Liver (tissue), 9 donors: Measurements from ENCODE around the gene OR13A1. TPM values are rescaled to one million over a fixed set of nuclear protein-coding genes. Genes with fewer than 3 reads are reported as not detected.

Source experiments
- DNase-seq: peaks from one replicate; pipeline ENCODE4 v3.0.0-alpha.2; 2017; ENCODE audit warnings: low spot score
- H3K27ac ChIP-seq, 2 donors: one replicate each; pipeline ENCODE4 v1.7.0; 2013; ENCODE audit warnings: inconsistent platforms in 2 of 2, low read length in 2 of 2, control low read depth in 1 of 2, low read depth in 1 of 2, mild to moderate bottlenecking in 1 of 2
- H3K27me3 ChIP-seq, 4 donors: one replicate each; pipeline versions ENCODE4 v1.6.1 to v1.7.0; 2013; ENCODE audit warnings: low read length in 3 of 4, inconsistent platforms in 1 of 4, mild to moderate bottlenecking in 1 of 4, moderate library complexity in 1 of 4; ENCODE audit not compliant: control insufficient read depth in 4 of 4, insufficient read depth in 4 of 4
- H3K36me3 ChIP-seq, 4 donors: one replicate each; pipeline versions ENCODE4 v1.6.1 to v1.7.0; 2013; ENCODE audit warnings: low read length in 3 of 4, mild to moderate bottlenecking in 3 of 4, low read depth in 1 of 4, moderate library complexity in 1 of 4; ENCODE audit not compliant: control insufficient read depth in 4 of 4, insufficient read depth in 3 of 4
- H3K4me1 ChIP-seq, 4 donors: one replicate each; pipeline versions ENCODE4 v1.6.1 to v1.7.0; 2013; ENCODE audit warnings: low read length in 3 of 4, mild to moderate bottlenecking in 3 of 4, moderate library complexity in 1 of 4; ENCODE audit not compliant: control insufficient read depth in 4 of 4, insufficient read depth in 4 of 4
- H3K4me3 ChIP-seq, 3 donors: one replicate each; pipeline versions ENCODE4 v1.6.1 to v1.7.0; 2013; ENCODE audit warnings: low read length in 3 of 3, control low read depth in 1 of 3, low read depth in 1 of 3, mild to moderate bottlenecking in 1 of 3
- H3K9ac ChIP-seq, 2 donors: one replicate each; pipeline ENCODE4 v1.7.0; 2013; ENCODE audit warnings: low read length in 2 of 2, mild to moderate bottlenecking in 2 of 2, moderate library complexity in 2 of 2, control low read depth in 1 of 2, low read depth in 1 of 2
- H3K9me3 ChIP-seq, 4 donors: one replicate each; pipeline versions ENCODE4 v1.6.1 to v1.7.0; 2013; ENCODE audit warnings: low read length in 3 of 4; ENCODE audit not compliant: control insufficient read depth in 4 of 4
- ATF3 ChIP-seq: IDR thresholded peaks from 2 replicates; pipeline ENCODE4 v1.6.1; 2016; ENCODE audit warnings: antibody characterized with exemption
- CTCF ChIP-seq: fragments of 150-350 bp; IDR thresholded peaks from 2 replicates; pipeline ENCODE4 v1.5.1; 2017; ENCODE audit warnings: improper control_type of control experiment, low read depth, low read length; ENCODE audit not compliant: missing input control
- EGR1 ChIP-seq, 2 donors: IDR thresholded peaks; 2 replicates each; pipeline ENCODE4 v1.6.1; 2016 to 2018; ENCODE audit warnings: antibody characterized with exemption in 2 of 2, low read depth in 2 of 2
- FOXA1 ChIP-seq: IDR thresholded peaks from 2 replicates; pipeline ENCODE4 v1.6.1; 2016; ENCODE audit warnings: antibody characterized with exemption
- FOXA2 ChIP-seq: IDR thresholded peaks from 2 replicates; pipeline ENCODE4 v1.6.1; 2016; ENCODE audit warnings: antibody characterized with exemption
- GABPA ChIP-seq, 2 donors: IDR thresholded peaks in 1 of 2; conservative IDR thresholded peaks in 1 of 2; 2 replicates each; pipeline ENCODE4 v1.6.1; 2016; ENCODE audit warnings: antibody characterized with exemption in 2 of 2, mild to moderate bottlenecking in 1 of 2, moderate library complexity in 1 of 2
- HNF4A ChIP-seq, 2 donors: conservative IDR thresholded peaks; 2 replicates each; pipeline ENCODE4 v1.6.1; 2016; ENCODE audit warnings: antibody characterized with exemption in 2 of 2, mild to moderate bottlenecking in 2 of 2
- HNF4G ChIP-seq: IDR thresholded peaks from 2 replicates; pipeline ENCODE4 v1.6.1; 2016; ENCODE audit warnings: antibody characterized with exemption
- JUND ChIP-seq, 2 donors: IDR thresholded peaks; 2 replicates each; pipeline ENCODE4 v1.6.1; 2016; ENCODE audit warnings: antibody characterized with exemption in 2 of 2
- MAX ChIP-seq: IDR thresholded peaks from 2 replicates; pipeline ENCODE4 v1.6.1; 2016; ENCODE audit warnings: antibody characterized with exemption
- NR2F2 ChIP-seq: IDR thresholded peaks from 2 replicates; pipeline ENCODE4 v1.6.1; 2016; ENCODE audit warnings: antibody characterized with exemption
- RAD21 ChIP-seq, 2 donors: IDR thresholded peaks; 2 replicates each; pipeline ENCODE4 v1.6.1; 2016; ENCODE audit warnings: antibody characterized with exemption in 2 of 2, mild to moderate bottlenecking in 2 of 2
- REST ChIP-seq: IDR thresholded peaks from 2 replicates; pipeline ENCODE4 v1.6.1; 2016; ENCODE audit warnings: antibody characterized with exemption, mild to moderate bottlenecking
- RXRA ChIP-seq, 2 donors: IDR thresholded peaks; 2 replicates each; pipeline ENCODE4 v1.6.1; 2017 to 2018; ENCODE audit warnings: antibody characterized with exemption in 2 of 2, mild to moderate bottlenecking in 1 of 2
- SP1 ChIP-seq: IDR thresholded peaks from 2 replicates; pipeline ENCODE4 v1.6.1; 2018; ENCODE audit warnings: antibody characterized with exemption, mild to moderate bottlenecking
- TAF1 ChIP-seq: conservative IDR thresholded peaks from 2 replicates; pipeline ENCODE4 v1.6.1; 2016; ENCODE audit warnings: antibody characterized with exemption, mild to moderate bottlenecking
- YY1 ChIP-seq: IDR thresholded peaks from 2 replicates; pipeline ENCODE4 v1.6.1; 2016; ENCODE audit warnings: antibody characterized with exemption, mild to moderate bottlenecking
- ZBTB33 ChIP-seq: IDR thresholded peaks from 2 replicates; pipeline ENCODE4 v1.6.1; 2016; ENCODE audit warnings: antibody characterized with exemption
- WGBS: extraction: QIAGEN DNeasy Blood & Tissue Kit; methylation state at CpG from one replicate; pipeline ENCODE4 v1.1.7; 2013; 5-methylcytosine and 5-hydroxymethylcytosine counted together
- polyA plus RNA-seq, 2 donors: library from polyadenylated mRNA; stranded (reverse) in 1 of 2; unstranded in 1 of 2; fragments of 200-250 nt in 1 of 2; fragments of >200 nt in 1 of 2; fragmentation: Nextera tagmentation in 1 of 2; extraction: Ambion mirVana in 1 of 2; gene quantifications; one replicate each; pipeline versions ENCODE4 v1.2.1 to v1.2.3, GENCODE V29; 2013 to 2015
- total RNA-seq, 2 donors: library from RNA; depleted of rRNA; stranded (reverse); fragments of >200 nt; gene quantifications; one replicate each; pipeline ENCODE4 v1.2.3, GENCODE V29; 2014
- donor health status: healthy.
- donor health status: healthy.
- donor health status: healthy.
- donor health status: healthy.
- donor health status: healthy.

The OR13A1 gene
- total and polyA plus RNA-seq, 4 donors, result under 0.01 to 0.05 TPM; not detected in 2

GRCh38 chr10:45265996-45266395, 49.4 kb downstream of the OR13A1 start:
- no peak overlapping the region for H3K4me3 ChIP-seq
- no peaks in the 10 kb centered on the region for H3K4me1 ChIP-seq
- H3K9me3 ChIP-seq, result peaks cover 0 to 9% (median 2%) of the 10 kb centered on the region in 4 donors
- H3K36me3 ChIP-seq, result no peaks in the 10 kb centered on the region
- DNase-seq, result no peak
- no peak for TF ChIP-seq REST
- no peak for TF ChIP-seq NR2F2
- TF ChIP-seq YY1, result no peak
- no peak for TF ChIP-seq EGR1 (IDR thresholded peaks at IDR 0.05; ENCODE audit: low read depth in 2 of 2)
- no peak for TF ChIP-seq FOXA1
- TF ChIP-seq CTCF, result no peak
- no peak for TF ChIP-seq FOXA2
- no peak for TF ChIP-seq SP1
- no peak for TF ChIP-seq HNF4G
- TF ChIP-seq TAF1, result no peak
- no peak for TF ChIP-seq RAD21 (IDR thresholded peaks at IDR 0.05)
- no peak for TF ChIP-seq JUND (IDR thresholded peaks at IDR 0.05)
- TF ChIP-seq MAX, result no peak
- TF ChIP-seq HNF4A (conservative IDR thresholded peaks at IDR 0.05), result no peak
- TF ChIP-seq RXRA (IDR thresholded peaks at IDR 0.05), result no peak
- no peak for TF ChIP-seq ATF3
- no peak for TF ChIP-seq GABPA (IDR thresholded peaks at IDR 0.05 in 1 of 2, conservative IDR thresholded peaks at IDR 0.05 in 1 of 2)
- TF ChIP-seq ZBTB33, result no peak
- 90% methylated on average over 4 of the region's 4 CpGs for WGBS
- no peak overlapping the region for H3K9ac ChIP-seq
- H3K27ac ChIP-seq, result no peak overlapping the region
- peaks cover 0 to 8% (median 0%) of the 10 kb centered on the region in 4 donors for H3K27me3 ChIP-seq
